Retinal pigment epithelial cell (primary cell): ENCODE results near the gene STX16.

Experiments used
- DNase-seq: peaks from one replicate; pipeline ENCODE4 v3.0.0-alpha.2; 2010; ENCODE audit warnings: low read depth
- H3K4me3 ChIP-seq: 2 replicates; pipeline ENCODE4 v1.5.1; 2011; ENCODE audit warnings: mild to moderate bottlenecking, low read length, control low read depth, moderate library complexity
- TF ChIP-seq, protein P1 (sequence below): conservative IDR thresholded peaks from 2 replicates; pipeline ENCODE4 v1.5.1; 2011; ENCODE audit warnings: low read depth, low read length, control low read depth, inconsistent platforms

STX16 gene

DNA sequence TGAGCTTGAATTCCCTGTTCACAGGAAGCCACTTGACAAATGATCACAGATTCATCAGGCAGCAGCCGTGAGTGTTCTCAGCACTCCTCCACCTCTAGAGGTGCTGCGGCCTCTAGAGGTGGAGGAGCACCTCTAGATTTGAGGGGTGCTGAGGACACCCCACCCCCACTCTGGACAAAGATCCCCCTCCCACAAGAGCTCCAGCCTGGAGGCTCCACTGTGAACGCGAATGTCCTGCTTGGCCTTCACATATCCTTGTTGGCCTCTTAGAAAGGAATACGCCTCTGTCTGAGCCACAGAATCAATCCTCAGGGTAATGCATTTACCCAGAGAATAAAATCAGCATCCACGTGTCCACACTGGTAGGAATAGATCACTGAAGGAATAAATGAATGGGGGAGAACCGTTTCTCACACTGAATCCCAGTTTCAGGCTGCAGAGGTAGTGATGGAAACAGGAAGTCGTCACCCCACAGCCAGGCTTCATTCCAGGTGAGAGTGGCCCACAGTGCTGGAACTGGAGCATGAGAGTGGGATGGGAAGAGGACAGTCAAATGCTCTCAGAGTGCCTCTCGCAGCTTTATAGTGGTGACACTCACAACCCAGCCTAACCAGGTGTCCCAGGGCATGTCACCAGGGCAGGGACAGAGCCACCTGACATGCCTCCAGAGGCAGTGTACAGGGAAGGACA is 58.1 kb downstream of the STX16 start:
- TF ChIP-seq, protein P1, sequence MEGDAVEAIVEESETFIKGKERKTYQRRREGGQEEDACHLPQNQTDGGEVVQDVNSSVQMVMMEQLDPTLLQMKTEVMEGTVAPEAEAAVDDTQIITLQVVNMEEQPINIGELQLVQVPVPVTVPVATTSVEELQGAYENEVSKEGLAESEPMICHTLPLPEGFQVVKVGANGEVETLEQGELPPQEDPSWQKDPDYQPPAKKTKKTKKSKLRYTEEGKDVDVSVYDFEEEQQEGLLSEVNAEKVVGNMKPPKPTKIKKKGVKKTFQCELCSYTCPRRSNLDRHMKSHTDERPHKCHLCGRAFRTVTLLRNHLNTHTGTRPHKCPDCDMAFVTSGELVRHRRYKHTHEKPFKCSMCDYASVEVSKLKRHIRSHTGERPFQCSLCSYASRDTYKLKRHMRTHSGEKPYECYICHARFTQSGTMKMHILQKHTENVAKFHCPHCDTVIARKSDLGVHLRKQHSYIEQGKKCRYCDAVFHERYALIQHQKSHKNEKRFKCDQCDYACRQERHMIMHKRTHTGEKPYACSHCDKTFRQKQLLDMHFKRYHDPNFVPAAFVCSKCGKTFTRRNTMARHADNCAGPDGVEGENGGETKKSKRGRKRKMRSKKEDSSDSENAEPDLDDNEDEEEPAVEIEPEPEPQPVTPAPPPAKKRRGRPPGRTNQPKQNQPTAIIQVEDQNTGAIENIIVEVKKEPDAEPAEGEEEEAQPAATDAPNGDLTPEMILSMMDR: no peak
- DNase-seq: no peak
- no peak overlapping the region for H3K4me3 ChIP-seq

DNA sequence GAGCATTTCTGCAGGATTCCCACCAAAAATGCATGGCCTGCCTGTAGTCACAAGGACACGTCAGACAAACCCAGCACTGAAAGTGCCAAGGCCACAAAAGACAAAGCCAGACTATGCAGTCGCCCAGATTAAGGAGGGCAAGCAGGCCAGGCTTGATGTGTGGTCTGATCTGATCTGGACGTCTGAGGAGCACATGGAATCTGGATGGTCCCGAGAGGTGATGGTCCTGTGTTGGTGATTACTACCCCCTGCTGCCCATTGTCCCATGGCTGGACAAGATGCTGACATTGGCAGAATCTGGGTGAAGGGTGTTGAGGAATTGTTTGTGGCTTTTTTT is 58.6 kb downstream of the STX16 start:
- TF ChIP-seq, protein P1: no peak
- no peak overlapping the region for H3K4me3 ChIP-seq
- DNase-seq: no peak

DNA sequence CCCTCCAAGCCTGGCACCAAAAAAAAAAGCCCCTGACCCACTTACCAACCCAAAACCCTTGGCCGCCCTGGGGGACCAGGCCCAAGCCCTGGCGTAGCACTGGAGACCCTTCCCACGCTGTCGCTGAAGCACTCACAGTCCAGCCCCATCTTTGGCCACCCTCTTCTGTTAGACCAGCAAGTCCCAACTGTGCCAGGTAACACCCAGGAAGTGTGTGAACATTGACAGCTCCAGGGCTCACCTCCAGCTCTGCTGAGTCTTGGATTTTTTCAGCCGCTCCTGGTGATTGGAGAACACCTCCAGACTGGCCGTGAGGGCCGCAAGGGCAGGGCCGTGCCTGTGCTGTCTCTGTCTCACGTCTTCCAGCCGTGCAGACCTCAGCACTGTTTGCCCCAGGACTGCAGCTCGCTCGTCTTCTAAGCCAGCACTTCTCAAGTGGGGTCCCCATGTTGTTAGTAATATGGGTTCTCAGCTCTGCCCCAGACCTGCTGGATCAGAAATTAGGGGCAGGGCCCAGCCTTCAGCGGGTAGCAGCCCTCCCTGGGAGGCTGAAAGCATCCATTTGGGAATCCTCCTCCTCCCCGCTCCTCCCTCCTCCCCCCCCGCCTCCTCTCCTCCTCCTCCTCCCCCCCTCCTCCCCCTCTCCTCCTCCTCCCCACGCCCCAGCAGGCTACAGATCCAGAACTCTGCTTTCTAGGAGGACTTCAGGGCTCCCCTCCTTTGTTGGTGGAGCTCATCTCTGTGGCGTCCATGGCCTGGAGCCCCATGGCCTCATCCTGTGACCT is 59.6 kb downstream of the STX16 start:
- DNase-seq: no peak
- no peak overlapping the region for H3K4me3 ChIP-seq
- TF ChIP-seq, protein P1: no peak

GRCh38 chr20:58711266-58712051 is 60.4 kb downstream of the STX16 start:
- TF ChIP-seq, protein P1: no peak
- no peak for DNase-seq
- H3K4me3 ChIP-seq: no peak overlapping the region

DNA sequence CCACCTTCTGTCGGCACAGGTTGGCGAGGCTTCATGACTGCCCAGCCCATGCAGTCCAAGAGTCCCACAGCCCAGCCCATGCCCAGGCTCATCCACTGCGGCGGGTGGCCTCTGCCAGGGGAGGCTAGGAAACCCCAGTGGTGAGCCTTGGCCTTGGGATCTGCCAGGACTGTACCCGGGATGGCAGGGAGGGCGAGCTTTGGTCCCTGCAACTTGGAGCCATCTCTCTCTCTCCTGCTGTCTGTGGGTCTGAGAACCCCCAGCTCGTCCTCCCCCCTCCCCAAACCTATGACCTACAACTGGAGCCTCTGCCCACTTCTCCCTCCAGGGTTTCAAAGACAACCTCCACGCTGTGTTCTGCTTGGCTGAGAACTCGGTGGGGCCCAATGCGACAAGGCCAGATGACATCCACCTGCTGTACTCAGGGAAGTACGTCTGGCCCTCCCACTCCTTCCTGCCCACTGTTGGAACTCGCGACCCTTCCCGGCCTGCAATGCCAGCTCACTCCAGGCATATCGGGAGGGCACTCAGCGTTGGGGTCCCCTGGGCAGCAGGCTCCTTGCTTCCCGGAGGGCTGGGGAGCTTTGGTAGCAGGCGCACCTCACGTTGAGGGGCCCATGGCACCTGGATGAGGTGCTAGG is 61.2 kb downstream of the STX16 start:
- no peak overlapping the region for H3K4me3 ChIP-seq
- TF ChIP-seq, protein P1: no peak
- no peak for DNase-seq

GRCh38 chr20:58712806-58713731 is 62.0 kb downstream of the STX16 start:
- H3K4me3 ChIP-seq: no peak overlapping the region
- no peak for DNase-seq
- TF ChIP-seq, protein P1: no peak
